Esophagus mucosa (tissue), 1 donor: ENCODE measurements around the gene SYNE4. TPM values are rescaled to one million over a fixed set of nuclear protein-coding genes. Genes with fewer than 3 reads are reported as not detected.

ENCODE experiments used
- total RNA-seq: library from RNA; stranded (reverse); gene quantifications from one replicate; pipeline ENCODE4 v1.2.4, GENCODE V29; 2023
- donor health status: DM: yes; HTN: yes; CAD: no.

The SYNE4 gene
- total RNA-seq, 1 donor from 2014 or later, result 0.88 TPM

Other genes starting within 250 kb of the SYNE4 start
- 3.9 TPM for gene ARHGAP33, start 233.2 kb downstream of the SYNE4 start, total RNA-seq
- gene PRODH2, start 196.0 kb downstream of the SYNE4 start, total RNA-seq, result not detected
- gene NPHS1, start 156.3 kb downstream of the SYNE4 start, total RNA-seq, result not detected
- gene KIRREL2, start 151.9 kb downstream of the SYNE4 start, total RNA-seq, result 0.24 TPM
- gene APLP1, start 140.2 kb downstream of the SYNE4 start, total RNA-seq, result 0.84 TPM
- 4.2 TPM for gene NFKBID, start 108.3 kb downstream of the SYNE4 start, total RNA-seq
- gene HCST, start 106.3 kb downstream of the SYNE4 start, total RNA-seq, result 0.96 TPM
- gene TYROBP, start 100.5 kb downstream of the SYNE4 start, total RNA-seq, result 4.1 TPM
- gene LRFN3, start 72.4 kb downstream of the SYNE4 start, total RNA-seq, result 7.7 TPM
- 10.2 TPM for gene SDHAF1, start 13.6 kb downstream of the SYNE4 start, total RNA-seq
- 12.3 TPM for gene ALKBH6, start 5.4 kb upstream of the SYNE4 start, total RNA-seq
- gene CLIP3, start 24.1 kb upstream of the SYNE4 start, total RNA-seq, result 1.3 TPM
- gene THAP8, start 45.5 kb upstream of the SYNE4 start, total RNA-seq, result 3.0 TPM
- 2.4 TPM for gene WDR62, start 46.1 kb upstream of the SYNE4 start, total RNA-seq
- not detected for gene OVOL3, start 102.3 kb upstream of the SYNE4 start, total RNA-seq
- gene POLR2I, start 106.1 kb upstream of the SYNE4 start, total RNA-seq, result 72.0 TPM
- 81.5 TPM for gene TBCB, start 106.7 kb upstream of the SYNE4 start, total RNA-seq
- gene CAPNS1, start 131.3 kb upstream of the SYNE4 start, total RNA-seq, result 953 TPM
- 3.5 TPM for gene COX7A1, start 143.6 kb upstream of the SYNE4 start, total RNA-seq
- 2.1 TPM for gene ZNF565, start 205.9 kb upstream of the SYNE4 start, total RNA-seq
- gene ZNF146, start 206.3 kb upstream of the SYNE4 start, total RNA-seq, result 35.9 TPM